ENCODE data around the gene POLR3G. TPM values are rescaled to one million over a fixed set of nuclear protein-coding genes. Genes with fewer than 3 reads are reported as not detected.

Gene POLR3G
- total and polyA plus RNA-seq, 2 experiments from 2014 or later = 3.3 to 8.8 TPM

- in situ Hi-C loops (cut with MboI) = no loop called here
- no peaks in the 10 kb centered on the region for H4K20me1 ChIP-seq (ENCODE audit: insufficient read depth)
- no peak overlapping the region for H3K9ac ChIP-seq
- no peaks in the 10 kb centered on the region for H3K79me2 ChIP-seq (ENCODE audit: insufficient read depth)
- no peak overlapping the region for H3K27ac ChIP-seq
- H3K9me2 ChIP-seq (ENCODE audit: insufficient read depth) = no peaks in the 10 kb centered on the region
- H3K36me3 ChIP-seq (ENCODE audit: low read depth) = no peaks in the 10 kb centered on the region
- H3K4me2 ChIP-seq (ENCODE audit: unreplicated experiment) = no peak overlapping the region
- no peaks in the 10 kb centered on the region for H3K9me3 ChIP-seq (ENCODE audit: low read depth)
- WGBS, 2 experiments (ENCODE audit: low coverage in 1 of 2, low lambda C conversion rate in 2 of 2, missing lambda C conversion rate in 2 of 2) = 42% methylated on average over 4 of the region's 4 CpGs
- TF ChIP-seq EZH2phosphoT487 (IDR thresholded peaks at IDR 0.05; ENCODE audit: insufficient read depth, low read depth) (no peak), EZH2 (IDR thresholded peaks at IDR 0.05; ENCODE audit: insufficient read depth, poor library complexity, severe bottlenecking) (no peak)
- peaks cover 47% of the 10 kb centered on the region for H3K27me3 ChIP-seq (replicated peaks; ENCODE audit: insufficient read depth)
- H3K4me3 ChIP-seq = no peak overlapping the region
- no peaks in the 10 kb centered on the region for H3K4me1 ChIP-seq (ENCODE audit: insufficient read depth)
- H3F3A ChIP-seq (ENCODE audit: insufficient read depth) = no peaks in the 10 kb centered on the region
- no peak overlapping the region for H2AFZ ChIP-seq
- DNase-seq = no peak
Measured at GRCh38 chr5:90554358-90555006, 79.8 kb downstream of the POLR3G start.

GRCh38 chr5:90555666-90556065 is 81.0 kb downstream of the POLR3G start:
- Histone ChIP-seq H3F3A (ENCODE audit: insufficient read depth) (no peaks in the 10 kb centered on the region), H3K36me3 (ENCODE audit: low read depth) (no peaks in the 10 kb centered on the region), H3K4me3 (no peak overlapping the region), H3K9ac (no peak overlapping the region), H3K4me2 (ENCODE audit: unreplicated experiment) (no peak overlapping the region), H2AFZ (no peak overlapping the region), H3K4me1 (ENCODE audit: insufficient read depth) (no peaks in the 10 kb centered on the region), H3K9me3 (ENCODE audit: low read depth) (no peaks in the 10 kb centered on the region), H4K20me1 (ENCODE audit: insufficient read depth) (no peaks in the 10 kb centered on the region), H3K9me2 (ENCODE audit: insufficient read depth) (no peaks in the 10 kb centered on the region), H3K27ac (no peak overlapping the region), H3K27me3 (replicated peaks; ENCODE audit: insufficient read depth) (peaks cover 56% of the 10 kb centered on the region), H3K79me2 (ENCODE audit: insufficient read depth) (no peaks in the 10 kb centered on the region)
- in situ Hi-C loops (cut with MboI) = no loop called here
- TF ChIP-seq EZH2 (IDR thresholded peaks at IDR 0.05; ENCODE audit: insufficient read depth, poor library complexity, severe bottlenecking) (no peak), EZH2phosphoT487 (IDR thresholded peaks at IDR 0.05; ENCODE audit: insufficient read depth, low read depth) (no peak)
- DNase-seq = no peak

GRCh38 chr5:90557391-90557790 is 82.7 kb downstream of the POLR3G start:
- Histone ChIP-seq H3K27ac (no peak overlapping the region), H3K36me3 (ENCODE audit: low read depth) (no peaks in the 10 kb centered on the region), H3K4me1 (ENCODE audit: insufficient read depth) (no peaks in the 10 kb centered on the region), H3K4me3 (no peak overlapping the region), H3K79me2 (ENCODE audit: insufficient read depth) (no peaks in the 10 kb centered on the region), H3F3A (ENCODE audit: insufficient read depth) (no peaks in the 10 kb centered on the region), H3K27me3 (replicated peaks; ENCODE audit: insufficient read depth) (peaks cover 56% of the 10 kb centered on the region), H3K9me3 (ENCODE audit: low read depth) (no peaks in the 10 kb centered on the region), H3K4me2 (ENCODE audit: unreplicated experiment) (no peak overlapping the region), H2AFZ (no peak overlapping the region), H3K9ac (no peak overlapping the region), H3K9me2 (ENCODE audit: insufficient read depth) (no peaks in the 10 kb centered on the region), H4K20me1 (ENCODE audit: insufficient read depth) (no peaks in the 10 kb centered on the region)
- TF ChIP-seq EZH2 (IDR thresholded peaks at IDR 0.05; ENCODE audit: insufficient read depth, poor library complexity, severe bottlenecking) = no peak
- TF ChIP-seq EZH2phosphoT487 (IDR thresholded peaks at IDR 0.05; ENCODE audit: insufficient read depth, low read depth) = no peak
- in situ Hi-C loops (cut with MboI) = no loop called here
- WGBS, 2 experiments (ENCODE audit: low coverage in 1 of 2, low lambda C conversion rate in 2 of 2, missing lambda C conversion rate in 2 of 2) = 67 to 69% methylated on average over 9 of the region's 9 CpGs
- DNase-seq = no peak

GRCh38 chr5:90557871-90558270 is 83.2 kb downstream of the POLR3G start:
- Histone ChIP-seq H3K4me3 (peak overlapping the region; percentile 38), H4K20me1 (ENCODE audit: insufficient read depth) (no peaks in the 10 kb centered on the region), H2AFZ (0 out of 2 replicates have a peak overlapping the region, but pooled peaks have one; percentile 23), H3K27ac (no peak overlapping the region), H3K4me2 (ENCODE audit: unreplicated experiment) (peak overlapping the region; percentile 47), H3K9me2 (ENCODE audit: insufficient read depth) (no peaks in the 10 kb centered on the region), H3K9me3 (ENCODE audit: low read depth) (no peaks in the 10 kb centered on the region), H3K27me3 (replicated peaks; ENCODE audit: insufficient read depth) (peaks cover 56% of the 10 kb centered on the region), H3K9ac (no peak overlapping the region), H3K79me2 (ENCODE audit: insufficient read depth) (no peaks in the 10 kb centered on the region), H3K4me1 (ENCODE audit: insufficient read depth) (no peaks in the 10 kb centered on the region), H3K36me3 (ENCODE audit: low read depth) (no peaks in the 10 kb centered on the region), H3F3A (ENCODE audit: insufficient read depth) (no peaks in the 10 kb centered on the region)
- in situ Hi-C loops (cut with MboI) = no loop called here
- TF ChIP-seq EZH2phosphoT487 (IDR thresholded peaks at IDR 0.05; ENCODE audit: insufficient read depth, low read depth) = no peak
- no peak for TF ChIP-seq EZH2 (IDR thresholded peaks at IDR 0.05; ENCODE audit: insufficient read depth, poor library complexity, severe bottlenecking)
- no peak for DNase-seq
- 35 to 38% methylated on average over 3 of the region's 3 CpGs for WGBS, 2 experiments (ENCODE audit: low coverage in 1 of 2, low lambda C conversion rate in 2 of 2, missing lambda C conversion rate in 2 of 2)
